Prostate gland (tissue), 2 donors: ENCODE results near the gene ATP6AP1. TPM values are rescaled to one million over a fixed set of nuclear protein-coding genes. Genes with fewer than 3 reads are reported as not detected.

Experiments
- DNase-seq: peaks from one replicate; pipeline ENCODE4 v3.0.0-alpha.2; 2019; ENCODE audit warnings: low spot score
- H3K27ac ChIP-seq, 2 donors: fragments of 200-600 bp; sonication (generic); 2 replicates each; pipeline ENCODE4 v1.5.1; 2017 to 2019
- H3K27me3 ChIP-seq: fragments of 200-600 bp; sonication (generic); replicated peaks from 2 replicates; pipeline ENCODE4 v1.5.1; 2019; ENCODE audit not compliant: insufficient read depth
- H3K36me3 ChIP-seq, 2 donors: fragments of 200-600 bp; sonication (generic); 1 replicate in 1 of 2; 2 replicates in 1 of 2; pipeline versions ENCODE4 v1.5.1 to v1.8.1; 2017 to 2019
- H3K4me1 ChIP-seq: fragments of 200-600 bp; sonication (generic); replicated peaks from 2 replicates; pipeline ENCODE4 v1.5.1; 2019
- H3K4me3 ChIP-seq, 2 donors: fragments of 200-600 bp; sonication (generic); 2 replicates each; pipeline ENCODE4 v1.5.1; 2017 to 2019
- H3K9me3 ChIP-seq: fragments of 200-600 bp; sonication (generic); 2 replicates; pipeline ENCODE4 v1.5.1; 2017
- POLR2A ChIP-seq: fragments of 450-650 bp; IDR thresholded peaks from one replicate; pipeline ENCODE4 v1.6.1; 2016; ENCODE audit warnings: antibody characterized with exemption, mild to moderate bottlenecking
- POLR2AphosphoS5 ChIP-seq: sonication (generic); formaldehyde crosslinking; IDR thresholded peaks from one replicate; pipeline ENCODE4 v1.6.1; 2017; ENCODE audit warnings: antibody characterized with exemption
- WGBS: methylation state at CpG from one replicate; pipeline ENCODE4 v1.1.5; 2018; 5-methylcytosine and 5-hydroxymethylcytosine counted together
- intact Hi-C: fragments of 100-400 bp; cut with DNase I; formaldehyde crosslinking; loops from one replicate; pipeline ENCODE4 v1.14.2; 2022
- total RNA-seq, 2 donors: library from RNA; depleted of rRNA; stranded (reverse); fragments of >200 nt; gene quantifications; one replicate each; pipeline ENCODE4 v1.1.0, GENCODE V29; 2016
- TF ChIP-seq, protein P1 (sequence below), 4 experiments: fragments of 200-600 bp in 2 of 4; fragments of 450-650 bp in 2 of 4; sonication (generic) in 2 of 4; IDR thresholded peaks; 1 replicate in 3 of 4; 2 replicates in 1 of 4; pipeline ENCODE4 v1.5.1; 2016 to 2019; ENCODE audit warnings: antibody characterized with exemption in 4 of 4, mild to moderate bottlenecking in 2 of 4, moderate library complexity in 2 of 4

The ATP6AP1 gene
- total RNA-seq, 2 donors from 2014 or later: 110 to 149 TPM

DNA sequence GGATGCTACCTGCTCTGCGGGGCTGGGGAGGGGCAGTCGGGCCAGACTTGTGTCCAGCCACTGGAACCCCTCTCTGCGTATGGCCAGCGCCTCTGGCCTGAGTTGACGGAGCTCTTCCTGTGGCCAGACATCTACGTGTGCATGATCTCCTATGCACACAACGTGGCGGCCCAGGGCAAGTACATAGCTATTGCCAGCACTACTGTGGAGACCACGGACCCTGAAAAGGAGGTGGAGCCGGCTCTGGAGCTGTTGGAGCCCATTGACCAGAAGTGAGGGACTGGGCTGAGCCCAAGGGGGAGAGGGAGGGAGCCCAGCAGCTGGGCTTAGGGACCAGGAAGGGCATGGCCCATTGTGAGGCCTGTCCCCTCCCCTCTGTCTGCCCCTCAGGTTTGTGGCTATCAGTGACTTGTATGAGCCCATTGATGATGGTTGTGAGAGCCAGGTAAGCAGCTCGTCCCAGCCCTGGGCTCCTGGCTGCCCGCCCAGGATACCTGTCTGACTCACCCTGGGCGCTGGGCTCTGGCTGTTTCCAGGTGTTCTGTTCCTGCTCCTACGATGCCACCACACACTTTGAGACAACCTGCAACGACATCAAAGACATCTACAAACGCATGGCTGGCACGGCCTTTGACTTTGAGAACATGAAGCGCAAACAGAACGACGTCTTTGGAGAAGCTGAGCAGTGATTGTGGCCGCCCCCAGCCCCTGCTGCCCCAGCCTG is 13.7 kb downstream of the ATP6AP1 start:
- H3K27ac ChIP-seq: no peak overlapping the region
- TF ChIP-seq, protein P1, sequence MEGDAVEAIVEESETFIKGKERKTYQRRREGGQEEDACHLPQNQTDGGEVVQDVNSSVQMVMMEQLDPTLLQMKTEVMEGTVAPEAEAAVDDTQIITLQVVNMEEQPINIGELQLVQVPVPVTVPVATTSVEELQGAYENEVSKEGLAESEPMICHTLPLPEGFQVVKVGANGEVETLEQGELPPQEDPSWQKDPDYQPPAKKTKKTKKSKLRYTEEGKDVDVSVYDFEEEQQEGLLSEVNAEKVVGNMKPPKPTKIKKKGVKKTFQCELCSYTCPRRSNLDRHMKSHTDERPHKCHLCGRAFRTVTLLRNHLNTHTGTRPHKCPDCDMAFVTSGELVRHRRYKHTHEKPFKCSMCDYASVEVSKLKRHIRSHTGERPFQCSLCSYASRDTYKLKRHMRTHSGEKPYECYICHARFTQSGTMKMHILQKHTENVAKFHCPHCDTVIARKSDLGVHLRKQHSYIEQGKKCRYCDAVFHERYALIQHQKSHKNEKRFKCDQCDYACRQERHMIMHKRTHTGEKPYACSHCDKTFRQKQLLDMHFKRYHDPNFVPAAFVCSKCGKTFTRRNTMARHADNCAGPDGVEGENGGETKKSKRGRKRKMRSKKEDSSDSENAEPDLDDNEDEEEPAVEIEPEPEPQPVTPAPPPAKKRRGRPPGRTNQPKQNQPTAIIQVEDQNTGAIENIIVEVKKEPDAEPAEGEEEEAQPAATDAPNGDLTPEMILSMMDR (IDR thresholded peaks at IDR 0.05): no peak
- TF ChIP-seq POLR2AphosphoS5 (no peak), POLR2A (no peak)
- H3K36me3 ChIP-seq: no peaks in the 10 kb centered on the region
- no peaks in the 10 kb centered on the region for H3K4me1 ChIP-seq
- no peak overlapping the region for H3K4me3 ChIP-seq
- 63% methylated on average over 20 of the region's 21 CpGs for WGBS
- peak; percentile 40 for DNase-seq
- H3K9me3 ChIP-seq: no peaks in the 10 kb centered on the region
- H3K27me3 ChIP-seq: no peaks in the 10 kb centered on the region
- intact Hi-C loops: no loop called here

DNA sequence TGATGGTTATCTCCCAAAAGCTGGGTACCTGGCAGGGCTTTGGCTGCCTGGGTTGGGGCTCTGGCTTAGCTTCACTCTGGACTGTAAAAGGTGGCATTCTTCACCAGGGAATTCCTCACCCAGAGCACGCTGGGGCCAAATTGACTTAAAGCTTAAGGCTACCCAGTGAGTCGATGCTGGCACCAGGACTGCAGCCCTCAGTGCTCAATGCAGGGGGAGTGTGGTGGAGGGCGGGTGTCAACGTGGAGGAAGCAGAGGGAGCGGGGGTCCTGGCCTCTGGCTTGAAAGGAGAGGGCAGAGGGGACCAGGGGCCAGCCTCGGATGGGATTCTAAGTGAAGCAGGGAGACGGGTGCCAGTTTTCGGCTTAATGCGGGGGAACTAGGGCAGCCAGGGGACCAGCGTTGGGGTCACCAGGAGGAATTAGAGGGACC is 15.0 kb downstream of the ATP6AP1 start:
- TF ChIP-seq POLR2A: no peak
- Histone ChIP-seq H3K9me3 (no peaks in the 10 kb centered on the region), H3K27me3 (no peaks in the 10 kb centered on the region), H3K36me3 (no peaks in the 10 kb centered on the region), H3K4me3 (peak overlapping the region; percentile 38 to 48), H3K27ac (peak overlapping the region; percentile 88 to 89), H3K4me1 (no peaks in the 10 kb centered on the region)
- no peak for DNase-seq
- WGBS: 7% methylated on average over 10 of the region's 10 CpGs
- intact Hi-C loops: no loop called here

DNA sequence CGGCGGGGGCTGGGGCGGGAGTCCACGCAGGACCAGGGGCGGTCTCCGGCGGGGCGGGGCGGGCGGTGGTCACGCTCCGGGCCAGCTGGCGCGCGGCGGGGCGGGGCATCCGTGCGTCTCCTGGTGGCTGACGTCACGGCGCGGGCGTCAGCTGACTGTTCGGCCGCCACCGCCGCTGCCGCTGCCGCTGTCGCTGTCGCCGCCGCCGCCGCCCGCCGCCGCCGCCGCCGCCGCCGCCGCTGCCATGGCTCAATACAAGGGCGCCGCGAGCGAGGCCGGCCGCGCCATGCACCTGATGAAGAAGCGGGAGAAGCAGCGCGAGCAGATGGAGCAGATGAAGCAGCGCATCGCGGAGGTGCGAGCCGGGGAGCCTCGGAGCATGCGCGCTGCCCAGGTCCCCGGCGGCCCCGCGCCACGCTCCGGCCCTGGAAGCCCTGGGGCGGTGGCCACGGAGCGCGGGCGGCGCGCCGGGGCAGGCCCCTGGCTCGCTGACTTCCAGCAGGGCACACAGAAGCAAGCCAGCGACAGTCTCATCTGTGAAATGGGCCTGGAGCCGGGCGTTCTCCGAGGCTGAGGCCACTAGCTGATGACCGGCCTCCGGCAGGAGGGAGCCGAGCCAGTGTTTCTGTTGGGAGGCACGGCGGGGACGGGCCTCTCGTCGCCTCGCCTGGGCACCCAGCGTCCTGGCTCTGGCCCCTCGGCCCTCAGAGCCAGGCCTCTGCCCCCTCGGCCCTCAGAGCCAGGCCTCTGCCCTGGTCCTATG is 15.7 kb downstream of the ATP6AP1 start, which contains the start of gene FAM50A:
TSS of gene FAM50A (plus strand) at position 150 of the 763 bp plus-strand sequence. CDS start at position 245, 95 bp downstream.
- WGBS: 3% methylated on average over 7 of the region's 94 CpGs
- intact Hi-C loops: no loop called here
- Histone ChIP-seq H3K4me1 (no peaks in the 10 kb centered on the region), H3K36me3 (no peaks in the 10 kb centered on the region), H3K4me3 (peak within 1 kb of the TSS; percentile 38 to 48), H3K27me3 (no peaks in the 10 kb centered on the region), H3K27ac (peak within 1 kb of the TSS; percentile 88 to 89), H3K9me3 (no peaks in the 10 kb centered on the region)
- DNase-seq: peak; percentile 67
- TF ChIP-seq POLR2AphosphoS5: no peak
- peak; percentile 20 for TF ChIP-seq POLR2A
- TF ChIP-seq, protein P1 (IDR thresholded peaks at IDR 0.05): peak in 1 of 4 experiments; percentile 26

DNA sequence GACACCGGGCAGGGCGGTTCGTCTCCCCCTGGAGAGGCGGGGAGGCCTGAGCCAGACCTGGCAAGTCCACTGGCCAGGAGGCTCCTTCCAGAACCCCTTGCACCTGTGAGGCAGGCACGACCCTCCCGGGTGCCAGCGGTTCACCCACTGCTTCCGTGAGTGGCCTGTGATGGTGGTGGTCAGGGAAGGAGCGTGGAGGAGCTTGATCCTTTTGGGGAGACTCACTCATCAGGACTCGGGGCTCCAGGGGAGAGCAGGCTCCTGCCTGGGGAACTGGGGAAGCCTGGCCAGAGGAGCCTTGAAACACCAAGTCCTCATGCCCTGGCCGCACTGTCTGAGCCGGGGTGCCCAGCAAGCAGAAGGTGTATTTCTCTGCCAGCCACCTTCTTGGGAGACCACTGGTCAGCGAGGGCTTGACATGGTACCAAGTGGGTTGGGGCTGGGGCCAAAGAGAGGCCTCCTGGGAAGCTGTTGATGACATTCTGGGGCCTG is 16.3 kb downstream of the ATP6AP1 start:
- Histone ChIP-seq H3K36me3 (no peaks in the 10 kb centered on the region), H3K4me3 (peak overlapping the region; percentile 38 to 48), H3K9me3 (no peaks in the 10 kb centered on the region), H3K4me1 (no peaks in the 10 kb centered on the region), H3K27me3 (no peaks in the 10 kb centered on the region), H3K27ac (peak overlapping the region; percentile 88 to 89)
- WGBS: 49% methylated on average over 10 of the region's 13 CpGs
- no peak for DNase-seq
- TF ChIP-seq POLR2A (no peak), POLR2AphosphoS5 (no peak)
- TF ChIP-seq, protein P1 (IDR thresholded peaks at IDR 0.05): no peak
- intact Hi-C loops: no loop called here

DNA sequence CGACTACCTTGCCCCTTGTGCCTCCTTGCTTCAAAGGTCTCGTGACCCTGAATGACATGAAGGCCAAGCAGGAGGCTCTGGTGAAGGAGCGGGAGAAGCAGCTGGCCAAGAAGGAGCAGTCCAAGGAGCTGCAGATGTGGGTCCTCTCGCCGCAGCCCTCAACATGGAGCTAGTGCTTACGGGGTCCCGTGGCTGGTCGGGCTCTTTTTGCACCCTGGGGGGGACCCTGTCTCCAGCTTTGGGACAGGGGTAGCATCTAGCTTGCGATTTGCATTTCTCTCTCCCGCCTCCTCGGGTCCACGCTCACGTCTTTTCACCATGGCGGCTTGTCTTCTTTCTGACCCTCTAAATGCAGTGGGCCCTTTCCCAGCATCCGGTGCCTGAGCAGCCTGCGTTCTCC is 17.3 kb downstream of the ATP6AP1 start:
- H3K4me3 ChIP-seq: no peak overlapping the region
- WGBS: 97% methylated on average over 5 of the region's 16 CpGs
- H3K27me3 ChIP-seq: no peaks in the 10 kb centered on the region
- no peaks in the 10 kb centered on the region for H3K4me1 ChIP-seq
- intact Hi-C loops: no loop called here
- no peak for DNase-seq
- TF ChIP-seq, protein P1 (IDR thresholded peaks at IDR 0.05): no peak
- H3K9me3 ChIP-seq: no peaks in the 10 kb centered on the region
- H3K36me3 ChIP-seq: no peaks in the 10 kb centered on the region
- H3K27ac ChIP-seq: no peak overlapping the region
